IPS-20b (cell line): ENCODE measurements around the gene TESK2.
"Not testable (repeated sequence)": the region's sequence is repeated elsewhere in the genome, so short reads cannot be mapped to it uniquely, and the experiment has no call there.

ENCODE experiments used
- H3K27ac ChIP-seq: one replicate; pipeline ENCODE4 v1.5.1; 2013; ENCODE audit warnings: low read length
- H3K27me3 ChIP-seq: 2 replicates; pipeline ENCODE4 v1.6.1; 2013; ENCODE audit warnings: mild to moderate bottlenecking, low read length, inconsistent platforms; ENCODE audit not compliant: insufficient read depth
- H3K36me3 ChIP-seq: 2 replicates; pipeline ENCODE4 v1.6.1; 2013; ENCODE audit warnings: low read depth, mild to moderate bottlenecking, inconsistent platforms, low read length, moderate library complexity; ENCODE audit not compliant: insufficient read depth
- H3K4me1 ChIP-seq: 2 replicates; pipeline ENCODE4 v1.6.1; 2013; ENCODE audit warnings: mild to moderate bottlenecking, control low read depth, inconsistent platforms, low read length, moderate library complexity; ENCODE audit not compliant: insufficient read depth
- H3K4me3 ChIP-seq: 2 replicates; pipeline ENCODE4 v1.5.1; 2013; ENCODE audit warnings: mild to moderate bottlenecking, low read length, inconsistent platforms
- H3K9ac ChIP-seq: 2 replicates; pipeline ENCODE4 v1.6.1; 2013; ENCODE audit warnings: low read depth, mild to moderate bottlenecking, inconsistent platforms, low read length, moderate library complexity
- H3K9me3 ChIP-seq: 2 replicates; pipeline ENCODE4 v1.6.1; 2013; ENCODE audit warnings: mild to moderate bottlenecking, low read depth, low read length, inconsistent platforms; ENCODE audit not compliant: insufficient read depth

Gene TESK2

GRCh38 chr1:45507195-45507594 is 16.2 kb upstream of the TESK2 start:
- peaks cover 51% of the 10 kb centered on the region for H3K36me3 ChIP-seq
- no peaks in the 10 kb centered on the region for H3K4me1 ChIP-seq
- no peak overlapping the region for H3K27ac ChIP-seq
- H3K27me3 ChIP-seq, result no peaks in the 10 kb centered on the region
- H3K9me3 ChIP-seq, result no peaks in the 10 kb centered on the region
- H3K9ac ChIP-seq, result no peak overlapping the region
- H3K4me3 ChIP-seq, result no peak overlapping the region

- Histone ChIP-seq H3K4me1 (peaks cover 8% of the 10 kb centered on the region; the same call in 1 of the 2 replicates), H3K36me3 (peaks cover 16% of the 10 kb centered on the region)
Measured at GRCh38 chr1:45503462-45504360, 12.7 kb upstream of the TESK2 start.

GRCh38 chr1:45501505-45501859 is 10.5 kb upstream of the TESK2 start:
- Histone ChIP-seq H3K4me1 (peaks cover 8% of the 10 kb centered on the region; the same call in 1 of the 2 replicates), H3K27me3 (no peaks in the 10 kb centered on the region), H3K36me3 (0 out of 2 replicates have a peak, but pooled peaks cover 3% of the 10 kb centered on the region), H3K4me3 (peak overlapping the region; percentile 82; the same call in 1 of the 2 replicates), H3K9me3 (no peaks in the 10 kb centered on the region), H3K27ac (no peak overlapping the region), H3K9ac (peak overlapping the region; percentile 77; the same call in 1 of the 2 replicates)

More at GRCh38 chr1:45503462-45504360, 12.7 kb upstream of the TESK2 start:
- Histone ChIP-seq H3K9me3 (no peaks in the 10 kb centered on the region), H3K9ac (no peak overlapping the region), H3K27ac (no peak overlapping the region), H3K27me3 (no peaks in the 10 kb centered on the region), H3K4me3 (no peak overlapping the region)

GRCh38 chr1:45499415-45499769 is 8.4 kb upstream of the TESK2 start:
- Histone ChIP-seq H3K9ac (peak overlapping the region; percentile 63; the same call in 1 of the 2 replicates), H3K4me3 (peak overlapping the region; percentile 82), H3K27ac (no peak overlapping the region), H3K27me3 (no peaks in the 10 kb centered on the region), H3K9me3 (no peaks in the 10 kb centered on the region), H3K36me3 (0 out of 2 replicates have a peak, but pooled peaks cover 3% of the 10 kb centered on the region), H3K4me1 (peaks cover 8% of the 10 kb centered on the region; the same call in 1 of the 2 replicates)

- Histone ChIP-seq H3K4me1 (peaks cover 8% of the 10 kb centered on the region; the same call in 1 of the 2 replicates), H3K36me3 (no peaks in the 10 kb centered on the region), H3K27me3 (no peaks in the 10 kb centered on the region), H3K4me3 (peak overlapping the region; percentile 82; the same call in 1 of the 2 replicates), H3K9me3 (no peaks in the 10 kb centered on the region), H3K27ac (no peak overlapping the region), H3K9ac (no peak overlapping the region)
Measured at GRCh38 chr1:45498279-45498678, 7.3 kb upstream of the TESK2 start.

GRCh38 chr1:45493116-45493697 is 2.2 kb upstream of the TESK2 start:
- H3K27ac ChIP-seq, result no peak overlapping the region
- H3K27me3 ChIP-seq, result peaks cover 18% of the 10 kb centered on the region
- H3K36me3 ChIP-seq, result no peaks in the 10 kb centered on the region
- no peak overlapping the region for H3K9ac ChIP-seq
- H3K4me1 ChIP-seq, result peaks cover 9% of the 10 kb centered on the region; the same call in 1 of the 2 replicates
- no peaks in the 10 kb centered on the region for H3K9me3 ChIP-seq
- no peak overlapping the region for H3K4me3 ChIP-seq

- H3K27ac ChIP-seq, result no peak overlapping the region
- H3K4me3 ChIP-seq, result no peak overlapping the region
- no peaks in the 10 kb centered on the region for H3K36me3 ChIP-seq
- H3K9me3 ChIP-seq, result no peaks in the 10 kb centered on the region
- H3K4me1 ChIP-seq, result peaks cover 9% of the 10 kb centered on the region; the same call in 1 of the 2 replicates
- peaks cover 18% of the 10 kb centered on the region for H3K27me3 ChIP-seq
- no peak overlapping the region for H3K9ac ChIP-seq
Measured at GRCh38 chr1:45492691-45493090, 1.7 kb upstream of the TESK2 start.

- Histone ChIP-seq H3K27ac (peak overlapping the region; percentile 5), H3K36me3 (no peaks in the 10 kb centered on the region), H3K4me3 (peak overlapping the region; percentile 59), H3K9me3 (no peaks in the 10 kb centered on the region), H3K9ac (peak overlapping the region; percentile 51; the same call in 1 of the 2 replicates), H3K4me1 (peaks cover 9% of the 10 kb centered on the region; the same call in 1 of the 2 replicates), H3K27me3 (peaks cover 18% of the 10 kb centered on the region)
Measured at GRCh38 chr1:45491487-45492260, 711 bp upstream of the TESK2 start.

GRCh38 chr1:45490121-45490625 is 790 bp downstream of the TESK2 start:
- no peaks in the 10 kb centered on the region for H3K36me3 ChIP-seq
- peaks cover 9% of the 10 kb centered on the region; the same call in 1 of the 2 replicates for H3K4me1 ChIP-seq
- peak overlapping the region; percentile 50 for H3K9ac ChIP-seq
- no peak overlapping the region for H3K27ac ChIP-seq
- peak overlapping the region; percentile 71 for H3K4me3 ChIP-seq
- H3K27me3 ChIP-seq, result peaks cover 18% of the 10 kb centered on the region
- H3K9me3 ChIP-seq, result no peaks in the 10 kb centered on the region

- not testable (repeated sequence) for H3K9me3 ChIP-seq, H3K36me3 ChIP-seq, H3K27ac ChIP-seq, H3K4me1 ChIP-seq
- Histone ChIP-seq H3K4me3 (peak overlapping the region; percentile 71), H3K9ac (peak overlapping the region; percentile 50; the same call in 1 of the 2 replicates), H3K27me3 (peaks cover 18% of the 10 kb centered on the region)
Measured at GRCh38 chr1:45489379-45489778, 1.6 kb downstream of the TESK2 start.
